Stimulated activated CD4-positive, alpha-beta T cell treated with anti-CD3 and anti-CD28 coated beads, TNF-alpha, amount 100 ng/mL, for 4 hours (primary cell): ENCODE results near the gene NTM.
"Not testable (repeated sequence)": the region's sequence is repeated elsewhere in the genome, so short reads cannot be mapped to it uniquely, and the experiment has no call there.

ENCODE experiments used
- DNase-seq, 3 experiments: peaks; one replicate each; pipeline ENCODE4 v3.0.0-alpha.2; 2020; ENCODE audit warnings: low read depth in 3 of 3

NTM gene

DNA sequence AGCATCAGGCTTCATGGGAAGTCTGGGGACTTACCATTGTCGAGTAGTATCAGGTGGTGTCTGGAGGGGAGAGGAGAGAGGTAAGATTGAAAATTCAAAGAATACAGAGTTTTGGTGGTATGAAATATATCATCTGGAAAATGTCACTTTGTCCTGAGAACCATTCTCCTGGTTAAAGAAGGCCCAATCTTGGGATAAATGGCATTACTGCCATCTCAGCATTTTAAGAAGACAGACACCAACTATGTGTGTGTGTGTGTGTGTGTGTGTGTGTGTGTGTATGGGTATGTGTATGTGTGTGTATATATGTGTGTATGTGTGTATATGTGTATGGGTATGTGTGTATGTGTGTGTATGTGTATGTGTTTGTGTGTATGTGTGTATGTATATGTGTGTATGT, 673.3 kb downstream of the NTM start:
- DNase-seq, result no peak

DNA sequence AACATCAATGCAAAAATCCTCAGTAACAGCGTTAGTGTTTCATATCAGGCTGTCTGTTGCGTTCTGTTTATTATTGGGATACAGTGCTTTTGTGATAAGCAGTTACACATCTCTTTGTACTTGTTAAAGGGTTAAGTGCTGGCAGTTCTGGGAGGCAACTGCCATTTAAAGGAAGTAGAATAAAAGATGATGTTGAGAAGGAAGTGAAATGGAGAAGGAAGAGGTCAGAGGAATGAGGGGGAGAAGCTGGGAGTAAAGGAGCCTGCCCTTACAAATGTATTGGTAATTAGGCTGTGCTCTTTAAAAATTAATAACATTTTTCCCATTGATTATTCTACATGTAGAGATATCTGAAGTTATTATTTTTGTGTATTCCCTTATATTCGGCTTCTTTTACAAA, 674.7 kb downstream of the NTM start:
- no peak for DNase-seq

DNA sequence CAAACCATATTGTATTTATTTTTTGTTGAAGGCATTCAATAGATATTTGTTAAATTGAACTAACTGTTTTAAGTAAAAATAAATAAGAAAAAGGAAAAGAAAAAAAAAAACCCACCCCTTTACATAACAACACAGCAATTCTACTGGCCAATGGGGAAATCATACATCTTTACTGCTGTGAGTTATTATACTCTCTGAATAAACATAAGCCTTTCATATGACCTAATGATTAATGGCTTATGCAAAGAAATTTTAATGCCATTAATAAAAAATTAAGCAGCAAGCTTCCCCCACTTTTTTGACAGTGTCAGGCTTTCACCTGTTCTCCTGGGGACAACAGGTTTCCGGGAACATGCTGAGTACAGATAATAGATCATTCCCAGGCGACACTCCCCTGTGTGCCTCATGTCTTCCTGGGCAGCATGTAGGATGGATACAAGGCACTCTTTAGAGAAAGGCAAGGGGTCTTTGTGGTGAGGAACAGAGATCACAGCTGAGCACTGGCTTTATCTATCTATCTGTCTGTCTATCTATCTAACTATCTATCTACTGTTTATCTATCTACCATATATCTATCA, 676.0 kb downstream of the NTM start:
- no peak for DNase-seq

DNA sequence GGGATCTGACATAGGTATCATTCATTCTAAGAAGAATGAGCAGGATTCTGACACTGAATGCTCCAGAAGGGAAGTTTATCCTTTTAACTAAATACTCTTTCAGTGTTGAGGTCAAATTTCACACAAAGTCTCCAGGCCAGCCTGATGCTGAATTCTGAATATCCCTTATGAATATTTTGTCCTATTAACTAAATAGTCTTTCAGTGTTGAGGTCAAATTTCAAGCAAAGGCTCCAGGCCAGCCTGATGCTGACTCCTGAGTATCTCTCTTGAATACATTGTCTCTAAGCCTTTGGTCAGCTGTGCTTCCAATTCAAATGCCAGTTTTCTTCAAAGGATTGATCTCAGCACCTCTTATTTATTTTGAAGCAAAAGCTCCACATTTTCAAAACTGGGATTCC, 676.8 kb downstream of the NTM start:
- DNase-seq, result no peak

DNA sequence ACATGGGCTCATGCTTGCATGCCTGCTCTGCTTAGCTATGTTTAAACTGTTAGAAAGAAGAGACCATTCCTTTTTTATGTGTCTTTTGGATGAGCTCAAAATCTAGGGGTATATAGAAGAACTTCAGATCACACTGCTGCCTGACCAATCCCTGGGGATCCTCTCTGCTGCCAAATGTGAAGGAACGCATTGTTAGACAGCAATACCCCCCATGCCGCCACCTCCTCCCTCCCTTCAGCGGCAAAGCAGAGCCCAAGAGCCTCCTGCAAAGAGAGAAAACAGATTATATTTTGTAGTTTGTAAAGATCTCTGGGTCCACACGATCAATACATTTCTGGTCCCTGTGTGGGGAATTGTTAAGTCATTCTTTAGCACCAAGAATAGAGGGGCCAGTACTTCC, 677.6 kb downstream of the NTM start:
- no peak for DNase-seq

DNA sequence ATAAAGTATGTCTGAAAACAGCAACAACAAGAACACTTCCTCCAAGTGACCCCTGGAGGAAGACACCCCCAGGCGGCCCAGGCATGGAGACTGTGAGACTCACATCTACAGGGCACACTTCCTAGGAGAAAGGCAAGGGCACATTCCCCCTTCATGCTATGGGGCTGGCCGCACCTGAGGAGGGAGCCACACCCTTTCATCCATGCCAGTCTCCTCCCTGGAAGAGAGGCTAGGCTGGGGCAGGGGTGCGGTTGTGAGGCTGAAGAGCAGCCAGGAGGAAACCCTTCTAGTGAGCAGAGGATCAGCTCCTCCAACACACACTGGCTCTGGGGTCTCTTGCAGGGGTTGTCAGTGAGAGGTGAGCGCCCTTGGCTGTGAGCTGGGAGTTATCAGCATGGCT, 678.8 kb downstream of the NTM start:
- DNase-seq, result no peak

DNA sequence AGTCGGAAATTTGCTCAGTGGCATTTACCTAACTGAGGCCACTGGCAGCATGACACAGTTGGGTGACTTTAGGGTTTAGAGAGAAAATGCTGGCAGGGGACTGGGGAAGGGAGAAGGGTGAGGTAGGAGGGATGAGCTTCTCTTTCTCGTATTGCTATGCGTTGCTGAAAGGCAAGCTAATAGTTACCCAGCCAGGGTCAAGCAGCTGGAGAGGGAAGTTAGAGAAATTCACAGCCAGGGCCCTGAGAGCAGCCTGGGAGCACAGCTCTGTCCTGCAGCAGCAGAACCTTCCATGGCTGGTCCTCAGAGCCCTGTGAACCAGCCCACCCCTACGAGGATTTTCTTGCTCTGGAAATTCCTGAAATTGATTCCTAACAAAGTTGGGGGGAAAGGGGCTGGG, 679.6 kb downstream of the NTM start:
- no peak for DNase-seq

DNA sequence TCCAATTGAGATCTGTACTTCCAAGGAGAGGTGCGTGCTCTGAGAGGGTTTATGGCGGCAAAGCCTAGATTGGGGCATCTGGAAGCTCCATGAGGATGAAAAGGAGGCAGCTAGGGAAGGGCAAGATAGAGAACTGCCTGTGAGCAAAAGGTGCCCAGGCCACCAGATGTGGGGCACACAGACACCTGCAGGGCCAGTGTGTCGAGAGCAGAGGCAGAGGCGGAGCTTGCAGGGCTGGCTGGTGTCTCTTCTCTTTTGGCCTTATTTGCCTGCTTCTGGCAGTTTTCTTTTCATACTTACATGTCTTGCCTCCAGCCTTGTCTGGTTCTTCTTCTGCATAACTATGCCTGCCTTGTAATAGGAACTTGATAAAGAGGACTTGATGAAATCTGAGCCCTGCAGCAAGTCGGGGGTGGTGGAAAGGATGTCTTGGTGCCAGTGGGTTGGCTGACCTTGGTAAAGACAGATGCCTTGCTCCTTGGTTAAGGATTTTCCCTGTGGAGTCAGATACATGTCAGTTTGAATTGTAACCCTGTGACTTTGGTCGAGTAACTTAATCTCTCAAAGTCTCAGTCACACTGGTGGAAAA, 680.3 kb downstream of the NTM start:
- DNase-seq, result no peak

DNA sequence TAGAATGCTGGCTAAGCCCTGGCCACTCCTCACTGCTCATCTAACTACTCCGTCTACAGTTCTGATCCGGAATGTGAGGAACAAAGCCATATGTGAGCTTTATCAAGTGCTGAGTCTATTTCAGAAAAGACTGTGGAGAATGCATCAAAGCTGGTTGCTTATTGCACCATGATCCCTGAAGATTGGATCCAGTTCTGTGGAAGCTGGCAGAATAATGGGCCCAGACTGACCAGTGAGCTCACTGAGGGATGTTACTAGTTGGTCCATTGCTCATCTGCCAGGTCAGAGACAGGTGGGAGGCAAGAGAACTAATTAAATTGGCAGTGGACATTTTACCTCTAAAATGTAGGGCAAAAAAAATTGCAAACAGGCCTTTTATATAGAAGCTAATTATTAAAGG, 681.3 kb downstream of the NTM start:
- DNase-seq, result no peak

DNA sequence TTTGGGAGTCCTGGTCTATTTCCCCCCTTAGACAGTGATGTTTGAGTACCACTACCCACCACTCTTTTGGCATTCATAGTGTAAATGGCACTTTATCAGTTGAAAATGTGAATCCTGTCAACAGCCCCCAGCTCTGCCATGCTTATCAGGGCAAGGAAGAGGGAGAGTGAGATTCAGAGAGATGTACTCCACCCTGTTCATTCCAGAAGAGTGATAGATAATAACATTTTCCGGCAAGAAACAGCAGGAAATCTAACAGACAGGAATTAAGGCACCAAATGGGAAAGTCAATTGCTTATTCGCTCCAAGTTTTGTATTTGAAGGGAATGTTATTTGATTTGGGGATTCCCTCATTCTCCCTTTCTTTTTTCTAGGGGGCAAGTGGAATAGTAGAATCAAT, 681.9 kb downstream of the NTM start:
- no peak for DNase-seq

DNA sequence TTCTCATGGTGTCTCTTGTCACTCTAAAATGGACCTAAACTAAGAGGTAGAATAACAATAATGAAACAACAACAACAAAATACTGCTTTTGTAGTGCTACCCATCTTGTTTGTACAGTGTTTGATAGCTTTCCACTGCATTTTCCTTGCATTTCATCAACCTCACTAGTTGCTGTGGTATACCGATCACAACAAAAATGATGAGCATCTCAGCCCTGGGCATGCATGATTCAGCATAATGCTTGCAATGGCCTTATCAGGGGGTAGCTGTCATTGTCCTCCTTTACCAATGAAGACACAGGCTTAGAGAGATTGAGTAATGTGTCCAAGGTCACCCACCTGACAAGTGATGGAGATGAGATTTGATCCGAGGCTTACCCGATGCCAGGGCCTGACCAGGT, 682.5 kb downstream of the NTM start:
- no peak for DNase-seq

DNA sequence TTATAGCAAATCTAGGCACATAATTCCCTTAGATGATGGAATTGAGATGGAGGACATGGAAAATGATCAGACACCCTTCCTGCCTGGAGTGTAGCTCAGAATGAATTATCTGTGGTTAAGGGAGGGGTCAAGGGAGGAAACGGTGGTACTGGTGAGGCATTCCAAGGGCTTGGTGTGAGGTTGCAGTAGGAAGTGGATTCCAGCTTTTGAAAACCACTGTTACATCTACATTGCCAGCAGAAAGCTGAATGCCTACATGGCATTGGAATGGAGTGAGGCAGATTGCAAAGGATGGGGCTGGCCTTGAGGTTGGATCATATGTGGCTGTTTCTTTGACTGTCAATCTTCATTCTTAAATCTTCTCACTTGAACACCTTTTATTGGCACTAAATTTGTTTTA, 684.4 kb downstream of the NTM start:
- DNase-seq, result no peak

DNA sequence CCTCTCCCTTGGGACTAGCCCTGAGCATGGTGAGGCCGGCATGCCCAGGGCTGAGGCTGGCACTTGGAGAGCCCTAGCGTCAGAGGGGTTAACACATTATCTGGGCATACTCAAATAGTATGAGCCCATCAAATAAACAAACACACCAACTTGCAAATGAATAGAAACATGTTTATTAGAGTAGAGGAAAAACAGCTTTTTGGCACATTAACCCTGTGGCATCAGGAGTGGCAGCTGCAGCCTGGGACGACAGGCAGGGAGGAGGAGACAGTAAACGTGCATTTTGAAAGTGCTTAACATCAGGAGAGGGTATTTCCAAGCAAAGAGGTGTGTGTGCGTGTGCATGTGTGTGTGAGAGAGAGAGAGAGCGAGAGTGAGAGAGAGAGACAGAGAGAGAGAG, 684.9 kb downstream of the NTM start:
- DNase-seq, result no peak

DNA sequence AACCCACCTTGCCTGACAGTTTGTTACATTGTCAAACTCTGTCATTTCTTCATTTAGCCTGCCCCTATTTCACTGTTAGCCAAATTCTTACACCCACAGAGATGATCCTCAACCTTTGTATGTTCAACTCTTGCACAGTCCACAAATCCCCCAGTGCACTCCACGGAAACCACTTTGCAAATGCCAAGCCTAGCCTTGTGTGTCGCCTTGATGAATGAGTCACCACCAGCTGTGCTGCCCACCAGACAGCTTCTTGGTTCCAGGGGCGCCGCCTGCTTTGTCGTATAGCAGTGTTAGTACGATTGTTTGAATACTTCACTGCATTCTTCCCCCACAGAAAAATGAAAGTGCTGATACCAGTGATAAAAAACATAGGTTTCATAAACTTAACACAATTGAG, 686.3 kb downstream of the NTM start:
- no peak for DNase-seq

DNA sequence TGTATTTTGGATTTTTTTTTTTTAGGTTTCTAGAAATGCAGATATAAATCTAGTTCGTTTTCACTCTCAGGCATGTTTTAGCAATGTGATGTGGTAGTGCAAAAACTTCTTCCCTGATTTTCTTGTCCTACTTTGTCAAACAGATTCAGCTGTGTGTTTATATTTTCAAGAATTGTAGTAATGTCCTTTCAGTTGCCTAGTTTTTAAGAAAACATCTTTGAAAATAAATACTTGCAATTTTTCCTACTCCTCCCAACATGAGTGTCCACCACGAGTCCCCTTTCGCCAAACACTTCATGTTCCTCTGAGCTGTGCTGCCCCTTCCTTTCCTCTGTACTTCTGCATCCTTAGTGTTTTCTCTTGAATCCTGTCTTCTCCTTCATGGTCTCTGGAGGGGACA, 686.9 kb downstream of the NTM start:
- DNase-seq, result no peak

DNA sequence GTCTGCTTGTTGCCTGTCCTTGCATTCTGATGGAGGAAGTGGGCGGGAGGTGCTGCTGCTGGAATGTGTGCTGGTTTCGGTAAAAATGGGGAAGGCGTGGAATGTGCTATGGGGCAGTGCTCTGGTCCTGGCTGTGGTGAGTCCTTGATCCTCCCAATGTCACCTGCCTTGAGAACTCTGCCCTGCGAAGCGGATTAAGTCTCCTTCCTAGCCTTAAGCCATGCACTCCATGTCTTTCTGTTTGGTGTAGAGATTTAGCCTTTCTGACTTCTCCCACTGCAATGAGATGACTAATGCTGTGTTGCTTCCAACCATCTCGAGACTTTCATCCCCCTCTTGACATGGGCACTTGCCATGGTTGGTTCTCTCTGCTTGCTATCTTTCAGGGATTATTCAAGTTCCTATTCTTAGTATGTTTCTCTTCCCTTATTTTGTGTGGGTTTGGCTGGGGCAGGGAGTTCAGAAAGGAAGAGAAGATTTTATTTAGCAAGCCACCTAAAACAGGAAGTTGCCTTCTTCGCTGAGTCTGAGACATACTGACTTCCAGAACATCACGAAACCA, 687.9 kb downstream of the NTM start:
- no peak for DNase-seq

DNA sequence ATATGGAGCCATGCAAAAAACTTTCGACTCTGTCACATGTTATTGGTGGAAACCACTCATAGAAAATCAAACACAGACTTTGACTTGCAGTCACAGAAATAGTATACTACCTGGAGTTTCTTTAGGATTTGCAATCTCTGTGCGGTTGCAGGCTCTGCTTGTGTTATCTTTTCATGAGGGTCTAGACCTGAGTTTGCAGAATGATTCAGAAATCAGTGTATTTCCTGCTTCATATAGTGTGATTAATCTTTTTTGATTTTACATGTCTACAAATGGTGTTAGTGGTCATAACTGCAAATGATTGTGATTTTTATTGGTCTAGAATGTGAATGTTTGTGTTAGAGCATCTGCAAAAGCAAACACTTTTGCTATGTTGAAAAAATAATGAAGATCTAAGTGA, 690.2 kb downstream of the NTM start:
- DNase-seq, result no peak

DNA sequence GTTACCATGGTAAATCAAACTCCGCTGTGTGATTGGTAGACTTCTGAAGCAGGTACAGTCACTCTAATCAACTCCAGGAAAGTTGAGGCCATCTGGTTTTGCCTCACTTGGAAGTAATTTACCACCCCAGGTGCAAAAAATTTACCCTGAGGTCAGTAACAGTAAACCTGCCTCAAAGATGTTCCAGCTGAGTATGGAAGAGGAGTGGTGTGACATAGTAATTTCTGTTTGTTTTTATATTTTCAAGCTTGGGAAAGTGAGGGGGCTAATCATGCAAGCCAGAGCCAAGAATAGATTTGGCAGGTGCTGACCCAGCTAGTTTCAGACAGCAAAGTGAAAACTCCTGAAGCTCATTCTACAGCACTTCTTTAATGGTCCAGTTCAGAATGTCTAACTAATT, 691.6 kb downstream of the NTM start:
- no peak for DNase-seq

DNA sequence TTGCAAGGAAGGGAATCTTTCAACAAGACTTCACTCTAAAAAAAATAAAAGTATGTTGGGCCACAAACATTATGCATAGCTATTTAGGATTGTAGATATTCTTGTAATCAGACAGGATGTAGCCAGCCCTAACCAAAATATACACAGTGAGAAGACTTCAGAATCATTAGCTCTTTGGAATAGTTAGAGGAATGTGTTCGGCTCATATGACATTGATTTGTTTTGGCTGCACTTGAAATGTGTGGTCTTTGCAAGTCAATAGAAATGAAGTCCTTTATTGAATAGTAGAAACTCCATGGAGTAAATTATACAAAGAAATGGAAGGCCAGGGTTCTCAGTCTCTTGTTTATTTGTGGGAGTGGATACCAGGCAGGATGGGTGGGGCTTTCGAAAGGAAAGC, 692.1 kb downstream of the NTM start:
- DNase-seq, result no peak

DNA sequence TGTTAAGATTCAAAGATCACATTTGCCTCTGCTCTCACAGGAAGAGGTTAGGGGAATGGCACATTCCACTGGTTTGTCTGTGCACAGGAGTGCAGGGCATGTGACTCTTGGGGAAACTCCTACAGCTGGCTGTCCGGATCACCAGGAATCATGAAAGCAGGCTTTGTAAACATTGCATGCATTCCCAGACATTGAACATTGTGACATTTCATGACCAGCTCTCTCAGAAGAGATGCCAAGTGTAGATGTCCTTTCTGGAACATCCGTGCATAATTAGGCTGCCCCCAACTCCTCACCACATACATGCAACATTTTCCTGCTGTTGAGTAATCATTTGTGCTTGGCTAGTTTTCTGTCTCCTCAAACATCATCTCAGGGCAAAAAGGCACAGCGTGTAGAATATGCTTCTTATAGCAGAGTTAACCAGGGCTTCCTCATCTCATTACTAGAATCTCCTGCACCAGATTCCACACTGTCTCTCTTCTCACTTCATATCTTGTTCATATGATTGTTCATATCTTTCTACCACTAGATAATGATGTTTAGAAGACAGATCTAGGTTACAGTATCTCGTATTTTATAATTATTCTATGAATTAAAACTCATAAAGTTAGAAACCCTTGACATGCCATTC, 694.7 kb downstream of the NTM start:
- no peak for DNase-seq

DNA sequence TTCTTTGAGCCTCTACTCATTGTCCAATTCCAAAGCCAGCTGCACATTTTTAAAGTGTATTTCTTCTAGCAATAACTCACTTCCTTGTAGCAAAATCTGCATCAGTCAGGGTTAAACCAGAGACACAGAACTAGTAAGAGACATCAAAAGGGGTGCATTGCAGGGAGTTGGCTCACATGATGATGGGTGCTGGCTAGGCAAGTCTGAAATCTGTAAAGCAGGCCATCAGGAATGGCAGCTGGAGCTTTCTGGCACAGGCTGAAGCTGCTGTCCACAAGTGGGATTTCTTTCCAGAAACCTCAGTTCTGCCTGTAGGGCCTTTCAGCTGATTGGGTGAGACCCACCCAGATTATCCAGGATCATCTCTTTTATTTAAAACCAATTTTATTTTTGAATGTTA, 698.1 kb downstream of the NTM start:
- DNase-seq, result no peak

DNA sequence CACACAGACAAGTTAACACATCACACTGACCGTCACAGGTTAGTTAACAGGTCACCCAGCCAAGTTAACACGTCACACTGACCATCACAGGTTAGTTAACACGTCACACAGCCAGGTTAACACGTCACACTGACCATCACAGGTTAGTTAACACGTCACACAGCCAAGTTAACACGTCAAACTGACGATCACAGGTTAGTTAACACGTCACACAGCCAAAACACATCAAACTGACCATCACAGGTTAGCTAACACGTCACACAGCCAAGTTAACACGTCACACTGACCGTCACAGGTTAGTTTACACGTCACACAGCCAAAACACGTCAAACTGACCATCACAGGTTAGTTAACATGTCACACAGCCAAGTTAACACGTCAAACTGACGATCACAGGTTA, 699.2 kb downstream of the NTM start:
- not testable (repeated sequence) for DNase-seq

DNA sequence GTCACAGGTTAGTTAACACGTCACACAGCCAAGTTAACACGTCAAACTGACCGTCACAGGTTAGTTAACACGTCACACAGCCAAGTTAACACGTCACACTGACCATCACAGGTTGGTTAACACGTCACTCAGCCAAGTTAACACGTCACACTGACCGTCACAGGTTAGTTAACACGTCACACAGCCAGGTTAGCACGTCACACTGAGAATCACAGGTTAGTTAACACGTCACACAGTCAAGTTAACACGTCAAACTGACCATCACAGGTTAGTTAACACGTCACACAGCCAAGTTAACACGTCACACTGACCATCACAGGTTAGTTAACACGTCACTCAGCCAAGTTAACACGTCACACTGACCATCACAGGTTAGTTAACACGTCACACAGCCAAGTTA, 700.5 kb downstream of the NTM start:
- not testable (repeated sequence) for DNase-seq
